ENCODE measurements around the gene MAD2L2. TPM values are rescaled to one million over a fixed set of nuclear protein-coding genes. Genes with fewer than 3 reads are reported as not detected.

MAD2L2 gene
- total and polyA plus RNA-seq, 2 experiments from 2014 or later: 92.7 to 115 TPM

DNA sequence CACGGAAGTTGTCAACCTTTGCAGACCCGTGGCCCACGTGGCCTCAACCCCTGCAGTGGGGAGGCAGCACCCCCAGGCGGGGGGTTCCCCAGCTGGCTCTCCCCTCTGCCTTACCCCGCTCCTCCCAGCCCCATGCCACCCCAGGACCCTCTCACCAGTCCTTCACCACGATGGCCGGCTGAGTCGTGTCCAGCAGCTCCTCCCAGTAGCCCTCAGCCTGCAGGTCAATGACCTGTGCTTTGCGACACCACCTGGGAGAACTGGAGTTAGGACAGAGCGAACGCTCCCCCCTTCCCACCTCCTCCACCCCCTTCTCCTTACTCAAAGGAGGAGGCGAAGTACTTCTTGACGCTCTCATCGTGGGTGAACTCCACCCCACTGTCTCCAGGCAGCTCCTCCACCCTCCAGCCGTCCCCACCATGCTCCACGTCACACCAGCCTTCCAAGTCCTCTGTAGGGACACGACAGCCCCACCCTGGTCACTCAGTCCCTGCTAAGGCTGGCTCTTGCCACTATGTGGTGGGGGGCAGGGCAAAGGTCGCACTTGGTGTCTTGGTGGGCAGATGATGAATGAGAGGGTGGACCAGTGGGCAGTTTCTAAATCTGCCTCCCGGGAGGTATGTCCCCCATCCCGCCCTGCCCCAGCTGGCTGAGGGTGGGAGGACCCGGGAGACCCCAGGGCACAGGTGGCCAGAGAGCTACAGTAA is 31.2 kb downstream of the MAD2L2 start:
- Histone ChIP-seq H3K4me1 (ENCODE audit: low read depth) (no peaks in the 10 kb centered on the region), H3K9me3 (ENCODE audit: low read depth) (no peaks in the 10 kb centered on the region), H3K36me3 (no peaks in the 10 kb centered on the region), H3K27me3 (peaks cover 22% of the 10 kb centered on the region), H3K27ac (no peak overlapping the region), H3K4me3 (no peak overlapping the region)
- TF ChIP-seq, protein P1, sequence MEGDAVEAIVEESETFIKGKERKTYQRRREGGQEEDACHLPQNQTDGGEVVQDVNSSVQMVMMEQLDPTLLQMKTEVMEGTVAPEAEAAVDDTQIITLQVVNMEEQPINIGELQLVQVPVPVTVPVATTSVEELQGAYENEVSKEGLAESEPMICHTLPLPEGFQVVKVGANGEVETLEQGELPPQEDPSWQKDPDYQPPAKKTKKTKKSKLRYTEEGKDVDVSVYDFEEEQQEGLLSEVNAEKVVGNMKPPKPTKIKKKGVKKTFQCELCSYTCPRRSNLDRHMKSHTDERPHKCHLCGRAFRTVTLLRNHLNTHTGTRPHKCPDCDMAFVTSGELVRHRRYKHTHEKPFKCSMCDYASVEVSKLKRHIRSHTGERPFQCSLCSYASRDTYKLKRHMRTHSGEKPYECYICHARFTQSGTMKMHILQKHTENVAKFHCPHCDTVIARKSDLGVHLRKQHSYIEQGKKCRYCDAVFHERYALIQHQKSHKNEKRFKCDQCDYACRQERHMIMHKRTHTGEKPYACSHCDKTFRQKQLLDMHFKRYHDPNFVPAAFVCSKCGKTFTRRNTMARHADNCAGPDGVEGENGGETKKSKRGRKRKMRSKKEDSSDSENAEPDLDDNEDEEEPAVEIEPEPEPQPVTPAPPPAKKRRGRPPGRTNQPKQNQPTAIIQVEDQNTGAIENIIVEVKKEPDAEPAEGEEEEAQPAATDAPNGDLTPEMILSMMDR (IDR thresholded peaks at IDR 0.05; ENCODE audit: low read depth, low read length): no peak
- DNase-seq (ENCODE audit: low read depth in 1 of 2, low spot score in 1 of 2): no peak

DNA sequence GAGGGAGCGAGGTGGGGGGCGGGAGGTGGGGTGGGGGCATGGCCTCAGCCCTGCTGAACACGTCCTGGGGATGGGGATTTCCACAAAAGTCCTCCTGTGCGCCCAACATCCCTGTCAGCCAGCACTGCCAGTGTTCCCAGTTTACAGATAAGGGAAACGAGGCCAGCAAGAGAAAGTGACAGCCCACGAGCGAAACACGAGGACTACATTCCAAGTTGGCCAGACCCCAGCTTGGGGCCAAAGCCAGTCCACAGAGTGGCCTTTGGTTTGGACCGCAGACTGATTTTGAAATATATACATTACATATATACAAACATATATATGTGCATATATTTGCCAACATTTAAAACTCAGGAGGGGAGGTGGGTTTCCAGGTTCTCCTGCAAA is 31.7 kb downstream of the MAD2L2 start:
- Histone ChIP-seq H3K9me3 (ENCODE audit: low read depth) (no peaks in the 10 kb centered on the region), H3K36me3 (no peaks in the 10 kb centered on the region), H3K4me1 (ENCODE audit: low read depth) (no peaks in the 10 kb centered on the region), H3K4me3 (no peak overlapping the region), H3K27ac (no peak overlapping the region), H3K27me3 (peaks cover 22% of the 10 kb centered on the region)
- TF ChIP-seq, protein P1 (IDR thresholded peaks at IDR 0.05; ENCODE audit: low read depth, low read length): no peak
- DNase-seq (ENCODE audit: low read depth in 1 of 2, low spot score in 1 of 2): no peak

DNA sequence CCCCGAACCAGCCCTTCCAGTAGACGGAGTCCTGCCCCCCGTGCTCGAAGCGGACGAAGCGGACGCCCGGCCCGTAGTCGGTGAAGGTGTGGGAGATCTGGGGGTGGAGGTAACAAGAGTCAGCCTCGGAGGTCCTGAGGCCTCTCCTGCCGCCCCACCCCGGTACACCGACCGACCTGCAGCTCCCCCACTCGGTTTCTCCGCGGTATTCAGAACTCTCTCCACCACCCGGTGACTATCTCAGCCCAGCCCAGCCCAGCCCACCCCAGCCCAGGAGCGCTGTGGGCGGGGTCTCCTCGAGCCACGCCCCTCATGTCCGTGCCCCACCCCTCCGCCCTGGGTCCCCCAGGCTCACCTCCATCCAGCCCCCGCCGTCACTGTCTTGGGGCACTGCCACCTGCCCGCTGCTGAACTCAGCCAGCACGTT is 32.2 kb downstream of the MAD2L2 start:
- TF ChIP-seq, protein P1 (IDR thresholded peaks at IDR 0.05; ENCODE audit: low read depth, low read length): no peak
- Histone ChIP-seq H3K27ac (no peak overlapping the region), H3K27me3 (peaks cover 22% of the 10 kb centered on the region), H3K4me3 (no peak overlapping the region), H3K9me3 (ENCODE audit: low read depth) (no peaks in the 10 kb centered on the region), H3K4me1 (ENCODE audit: low read depth) (no peaks in the 10 kb centered on the region), H3K36me3 (no peaks in the 10 kb centered on the region)
- no peak for DNase-seq (ENCODE audit: low read depth in 1 of 2, low spot score in 1 of 2)

DNA sequence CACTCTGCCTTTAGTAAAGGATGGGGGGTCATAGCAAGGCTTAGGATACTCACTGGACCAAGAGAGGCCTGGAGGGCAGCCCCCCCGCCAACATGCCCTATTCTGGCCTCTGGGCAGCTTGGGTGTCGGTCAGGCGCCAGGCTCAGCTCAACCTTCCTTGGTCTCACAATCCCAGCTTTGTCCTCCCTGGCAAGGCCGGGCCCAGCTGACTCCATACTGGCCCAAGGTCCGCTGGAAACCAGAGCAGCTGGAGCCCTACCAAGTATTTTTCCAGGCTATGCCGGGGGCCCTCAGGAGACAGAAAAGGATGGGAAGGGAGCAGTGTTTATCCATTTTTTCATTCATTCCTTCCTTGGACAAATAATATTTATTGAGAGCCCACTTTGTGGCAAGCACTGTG is 32.9 kb downstream of the MAD2L2 start:
- Histone ChIP-seq H3K27ac (no peak overlapping the region), H3K9me3 (ENCODE audit: low read depth) (no peaks in the 10 kb centered on the region), H3K27me3 (peaks cover 22% of the 10 kb centered on the region), H3K36me3 (no peaks in the 10 kb centered on the region), H3K4me1 (ENCODE audit: low read depth) (no peaks in the 10 kb centered on the region), H3K4me3 (no peak overlapping the region)
- DNase-seq (ENCODE audit: low read depth in 1 of 2, low spot score in 1 of 2): no peak
- TF ChIP-seq, protein P1 (IDR thresholded peaks at IDR 0.05; ENCODE audit: low read depth, low read length): no peak

DNA sequence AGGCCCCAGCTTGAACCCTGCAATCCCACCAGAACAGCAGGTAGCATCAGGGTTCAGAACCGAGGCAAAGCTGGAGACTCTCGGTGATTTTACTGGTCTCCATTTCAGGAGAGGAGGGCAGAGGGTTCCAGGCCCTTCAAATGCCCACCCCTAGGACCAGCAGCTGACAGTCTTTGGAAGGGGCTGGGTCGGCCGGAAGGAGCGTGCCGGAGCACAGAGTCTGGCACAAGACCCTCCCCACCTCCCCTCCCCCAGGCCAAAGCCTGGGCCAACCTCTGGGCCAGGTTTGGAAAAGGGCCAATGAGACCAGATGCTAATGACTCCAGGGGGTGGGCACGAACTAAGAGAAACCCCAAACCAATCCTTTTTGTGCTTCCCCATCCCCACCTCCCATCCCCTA is 33.6 kb downstream of the MAD2L2 start:
- no peak overlapping the region for H3K4me3 ChIP-seq
- TF ChIP-seq, protein P1 (IDR thresholded peaks at IDR 0.05; ENCODE audit: low read depth, low read length): no peak

More for the DNA sequence above, 33.6 kb downstream of the MAD2L2 start:
- no peaks in the 10 kb centered on the region for H3K9me3 ChIP-seq (ENCODE audit: low read depth)
- no peak overlapping the region for H3K27ac ChIP-seq
- H3K4me1 ChIP-seq (ENCODE audit: low read depth): no peaks in the 10 kb centered on the region
- H3K27me3 ChIP-seq: peaks cover 20% of the 10 kb centered on the region
- H3K36me3 ChIP-seq: no peaks in the 10 kb centered on the region
- DNase-seq (ENCODE audit: low read depth in 1 of 2, low spot score in 1 of 2): no peak

Data from cardiac muscle cell (in vitro differentiated cells and primary cell).